HUES6 (cell line): Measurements from ENCODE around the gene ARMC2.

Experiments
- H3K27ac ChIP-seq: 2 replicates; pipeline ENCODE4 v1.7.0; 2013; ENCODE audit warnings: low read depth, mild to moderate bottlenecking, low read length, inconsistent platforms
- H3K27me3 ChIP-seq: 2 replicates; pipeline ENCODE4 v1.6.1; 2013; ENCODE audit warnings: low read length; ENCODE audit not compliant: control insufficient read depth, insufficient read depth
- H3K36me3 ChIP-seq: 2 replicates; pipeline ENCODE4 v1.6.1; 2013; ENCODE audit warnings: low read length; ENCODE audit not compliant: control insufficient read depth, insufficient read depth
- H3K4me1 ChIP-seq: 2 replicates; pipeline ENCODE4 v1.6.1; 2013; ENCODE audit warnings: low read length; ENCODE audit not compliant: control insufficient read depth, insufficient read depth
- H3K4me3 ChIP-seq: 2 replicates; pipeline ENCODE4 v1.5.1; 2013; ENCODE audit warnings: low read depth, low read length
- H3K9ac ChIP-seq: one replicate; pipeline ENCODE4 v1.6.1; 2013; ENCODE audit warnings: mild to moderate bottlenecking, low read length
- H3K9me3 ChIP-seq: 2 replicates; pipeline ENCODE4 v1.6.1; 2013; ENCODE audit warnings: low read depth, low read length; ENCODE audit not compliant: control insufficient read depth, insufficient read depth

ARMC2 gene

DNA sequence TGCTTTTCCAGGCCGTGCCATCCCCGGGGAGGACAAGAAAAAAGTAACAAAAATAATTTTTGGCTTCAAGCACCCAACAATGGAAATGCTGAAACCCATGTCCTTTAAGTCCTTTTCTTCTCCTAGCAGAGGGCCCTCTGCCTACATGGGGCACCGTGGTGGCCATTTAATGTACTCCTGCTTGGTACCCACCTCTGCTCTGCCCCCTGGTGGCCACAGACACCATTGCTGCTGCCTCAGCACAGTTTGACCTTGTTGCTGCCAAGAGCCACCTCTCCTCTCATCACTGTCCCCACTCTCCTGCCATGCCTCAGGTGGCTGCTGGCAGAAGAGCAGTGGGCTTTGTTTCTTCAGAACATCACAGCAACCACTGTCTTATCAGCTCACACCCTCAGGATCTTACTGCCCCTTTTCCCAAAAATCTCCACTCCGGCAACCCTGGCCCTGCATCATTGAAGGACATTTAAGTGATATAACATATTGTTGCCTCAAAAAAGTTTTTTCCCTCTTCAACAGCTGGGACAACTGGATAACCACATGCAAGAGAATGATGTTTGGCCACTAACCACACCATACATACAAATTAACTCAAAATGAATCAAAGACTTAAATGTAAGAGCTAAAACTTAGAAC, 12.9 kb upstream of the ARMC2 start:
- H3K9me3 ChIP-seq, result no peaks in the 10 kb centered on the region
- no peak overlapping the region for H3K27ac ChIP-seq
- H3K27me3 ChIP-seq, result peaks cover 7% of the 10 kb centered on the region
- H3K9ac ChIP-seq, result no peak overlapping the region
- peaks cover 21% of the 10 kb centered on the region for H3K4me1 ChIP-seq
- no peak overlapping the region for H3K4me3 ChIP-seq
- no peaks in the 10 kb centered on the region for H3K36me3 ChIP-seq

DNA sequence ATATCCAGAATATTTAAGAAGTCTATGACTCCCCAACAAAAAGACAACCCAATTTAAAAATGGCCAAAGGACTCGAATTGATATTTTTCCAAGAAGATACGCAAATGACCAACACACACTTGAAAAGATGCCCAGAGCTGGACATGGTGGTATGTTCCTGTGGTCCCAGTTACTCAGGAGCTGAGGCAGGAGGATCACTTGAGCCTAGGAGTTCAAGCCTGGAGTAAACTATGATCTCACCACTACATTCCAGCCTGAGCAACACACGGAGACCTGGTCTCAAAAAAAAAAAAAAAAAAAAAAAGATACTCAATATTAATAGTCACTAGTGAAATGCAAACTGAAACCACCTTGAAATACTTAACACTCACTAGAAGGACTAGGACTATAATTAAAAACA, 12.2 kb upstream of the ARMC2 start:
- no peak overlapping the region for H3K9ac ChIP-seq
- peaks cover 7% of the 10 kb centered on the region for H3K27me3 ChIP-seq
- H3K4me3 ChIP-seq, result no peak overlapping the region
- H3K4me1 ChIP-seq, result peaks cover 21% of the 10 kb centered on the region
- H3K9me3 ChIP-seq, result no peaks in the 10 kb centered on the region
- H3K27ac ChIP-seq, result no peak overlapping the region
- H3K36me3 ChIP-seq, result no peaks in the 10 kb centered on the region

DNA sequence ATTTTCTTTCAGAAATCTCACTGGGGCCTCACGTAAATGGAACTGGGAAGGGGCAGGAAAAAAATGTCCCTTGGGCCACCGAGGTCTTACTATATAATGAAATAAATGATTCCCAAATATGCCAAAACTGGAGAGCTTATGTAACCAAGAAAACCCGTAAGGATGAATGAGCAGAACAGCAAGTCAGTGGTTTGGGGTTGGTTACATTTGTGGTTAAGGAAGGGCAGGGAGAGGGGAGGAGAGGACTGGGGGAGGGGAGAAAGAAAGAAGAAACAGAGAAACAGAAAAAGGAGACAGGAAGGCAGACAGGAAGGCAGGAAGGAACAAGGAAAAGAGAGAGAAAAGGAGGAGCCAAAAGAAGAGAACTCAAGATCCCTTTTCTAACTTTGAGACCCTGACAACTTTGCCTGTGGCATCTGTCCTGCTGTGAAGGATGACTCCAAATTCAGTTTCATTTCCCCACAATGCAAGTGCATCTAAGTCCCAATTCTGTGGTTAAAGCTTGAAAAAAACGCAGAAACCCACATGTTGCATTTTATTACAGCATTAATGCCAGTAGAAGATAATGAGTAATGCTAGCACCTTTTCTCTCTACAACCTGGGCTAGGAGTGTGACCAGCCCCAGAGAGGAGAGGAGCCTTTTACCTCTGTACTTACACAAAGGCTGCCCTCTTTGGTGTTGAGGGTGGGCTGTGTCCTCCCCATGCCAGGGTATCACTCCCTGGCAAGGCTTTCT, 10.8 kb upstream of the ARMC2 start:
- H3K4me3 ChIP-seq, result peak overlapping the region; percentile 47
- H3K27me3 ChIP-seq, result peaks cover 7% of the 10 kb centered on the region
- H3K9ac ChIP-seq, result no peak overlapping the region
- no peaks in the 10 kb centered on the region for H3K36me3 ChIP-seq
- H3K4me1 ChIP-seq, result peaks cover 21% of the 10 kb centered on the region
- no peak overlapping the region for H3K27ac ChIP-seq
- no peaks in the 10 kb centered on the region for H3K9me3 ChIP-seq

DNA sequence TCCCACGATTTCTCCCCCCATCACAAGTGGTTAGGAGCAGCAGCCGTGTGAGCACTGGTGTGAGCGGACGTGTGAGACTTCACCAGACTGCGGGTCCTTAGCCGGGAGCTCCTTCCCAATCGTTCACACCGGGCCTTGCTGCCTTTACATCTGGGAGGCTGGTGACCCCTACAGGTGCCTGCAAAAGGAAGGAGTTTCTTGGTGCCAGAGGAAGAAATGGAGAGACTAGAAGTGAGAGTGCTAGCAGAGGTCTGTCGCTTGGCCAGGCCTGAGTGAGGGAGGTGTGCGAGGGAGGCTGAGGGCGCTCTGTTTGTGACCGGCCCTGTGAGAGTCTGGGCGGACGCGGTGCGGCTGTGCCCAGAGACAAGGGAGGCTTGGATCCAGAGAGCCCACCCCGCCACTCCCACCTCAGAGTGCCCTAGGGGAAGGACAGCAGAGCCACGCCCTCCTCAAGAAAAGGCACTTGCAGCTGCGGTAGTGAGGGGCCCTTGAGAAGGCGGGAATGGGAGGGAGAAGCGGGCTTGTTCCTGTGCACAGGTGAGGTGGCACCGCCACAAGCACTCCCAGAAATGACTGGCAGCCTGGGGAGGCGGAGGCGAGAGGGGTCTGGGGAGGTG, 10.0 kb upstream of the ARMC2 start:
- Histone ChIP-seq H3K4me1 (peaks cover 21% of the 10 kb centered on the region), H3K27me3 (peaks cover 7% of the 10 kb centered on the region), H3K9me3 (no peaks in the 10 kb centered on the region), H3K27ac (no peak overlapping the region), H3K4me3 (peak overlapping the region; percentile 47), H3K9ac (peak overlapping the region; percentile 8), H3K36me3 (no peaks in the 10 kb centered on the region)

DNA sequence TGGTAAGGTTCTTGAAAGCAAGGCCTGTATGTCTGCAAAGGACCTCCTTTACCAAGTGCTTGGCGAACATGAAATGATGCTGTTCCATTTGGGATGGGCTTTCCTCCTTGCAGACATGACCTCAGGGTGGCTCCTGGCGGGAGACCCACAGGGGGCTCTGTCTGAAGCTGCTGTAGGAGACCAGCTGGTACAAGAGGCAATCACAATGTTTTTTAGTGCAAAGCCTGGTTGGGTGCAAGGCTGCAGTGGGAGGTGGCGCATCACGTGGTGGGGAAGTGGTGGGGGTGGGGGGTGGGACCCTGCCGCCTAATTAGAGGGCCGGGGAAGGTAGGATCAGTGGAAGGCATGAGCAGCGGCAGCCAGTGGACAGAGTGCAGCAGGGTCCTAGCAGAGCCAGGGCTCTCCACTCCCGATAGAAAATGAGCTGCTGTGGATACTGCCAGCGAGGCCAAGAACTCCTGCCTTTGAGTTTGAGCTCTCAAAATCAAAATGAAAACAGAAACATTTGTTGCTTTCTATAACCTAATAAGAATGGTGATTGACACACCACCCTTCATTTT, 9.1 kb upstream of the ARMC2 start:
- Histone ChIP-seq H3K9ac (no peak overlapping the region), H3K27ac (no peak overlapping the region), H3K27me3 (peaks cover 7% of the 10 kb centered on the region), H3K36me3 (no peaks in the 10 kb centered on the region), H3K4me1 (peaks cover 21% of the 10 kb centered on the region), H3K4me3 (peak overlapping the region; percentile 47), H3K9me3 (no peaks in the 10 kb centered on the region)

DNA sequence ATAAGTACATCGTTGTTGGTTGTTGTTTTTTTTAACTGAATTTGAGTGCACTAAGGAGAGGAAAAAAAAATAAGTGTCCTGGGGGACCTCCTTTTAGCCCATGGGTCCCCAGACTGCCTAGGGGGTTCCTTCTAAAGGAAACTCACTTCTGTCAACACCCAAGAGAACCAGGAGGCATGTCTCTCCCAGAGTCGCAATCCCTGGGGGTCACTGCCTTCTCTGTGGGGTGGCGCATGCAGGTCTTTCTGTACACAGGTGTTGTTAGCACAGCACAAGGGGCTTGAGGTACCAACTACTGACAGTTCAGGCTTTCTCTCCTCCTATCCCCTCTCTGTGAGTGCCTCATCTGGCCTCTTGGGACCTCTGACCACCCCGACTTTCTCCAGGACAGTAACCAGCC, 7.3 kb upstream of the ARMC2 start:
- Histone ChIP-seq H3K27ac (no peak overlapping the region), H3K4me3 (no peak overlapping the region), H3K9ac (no peak overlapping the region)

DNA sequence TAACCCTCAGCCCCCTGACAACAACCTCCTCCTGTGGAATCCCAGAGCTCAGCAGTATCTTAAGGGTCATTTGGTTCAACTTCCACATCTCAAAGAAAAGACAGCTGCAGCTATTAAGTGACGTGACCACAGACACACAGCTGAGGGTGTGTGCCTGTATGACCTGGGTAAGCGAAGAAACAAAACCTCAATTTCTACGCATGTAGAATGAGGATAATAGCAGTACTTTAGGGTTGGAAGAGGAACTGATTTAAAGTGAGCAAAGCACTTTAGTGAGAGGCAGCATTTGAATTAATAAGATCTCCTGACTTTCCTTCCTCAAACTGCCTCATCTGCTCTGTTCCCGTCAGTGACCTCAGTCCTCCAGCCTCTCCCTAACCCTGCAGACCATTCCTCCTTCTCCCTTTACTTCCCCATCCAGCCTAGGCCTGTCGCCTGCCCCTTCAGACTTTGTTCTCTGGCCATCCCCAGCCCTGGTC, 6.8 kb upstream of the ARMC2 start:
- Histone ChIP-seq H3K27me3 (peaks cover 7% of the 10 kb centered on the region), H3K36me3 (no peaks in the 10 kb centered on the region), H3K4me1 (peaks cover 21% of the 10 kb centered on the region), H3K4me3 (no peak overlapping the region), H3K9me3 (no peaks in the 10 kb centered on the region), H3K9ac (no peak overlapping the region), H3K27ac (no peak overlapping the region)

More for the DNA sequence above, 7.3 kb upstream of the ARMC2 start:
- H3K4me1 ChIP-seq, result peaks cover 21% of the 10 kb centered on the region
- no peaks in the 10 kb centered on the region for H3K9me3 ChIP-seq
- peaks cover 7% of the 10 kb centered on the region for H3K27me3 ChIP-seq
- no peaks in the 10 kb centered on the region for H3K36me3 ChIP-seq

DNA sequence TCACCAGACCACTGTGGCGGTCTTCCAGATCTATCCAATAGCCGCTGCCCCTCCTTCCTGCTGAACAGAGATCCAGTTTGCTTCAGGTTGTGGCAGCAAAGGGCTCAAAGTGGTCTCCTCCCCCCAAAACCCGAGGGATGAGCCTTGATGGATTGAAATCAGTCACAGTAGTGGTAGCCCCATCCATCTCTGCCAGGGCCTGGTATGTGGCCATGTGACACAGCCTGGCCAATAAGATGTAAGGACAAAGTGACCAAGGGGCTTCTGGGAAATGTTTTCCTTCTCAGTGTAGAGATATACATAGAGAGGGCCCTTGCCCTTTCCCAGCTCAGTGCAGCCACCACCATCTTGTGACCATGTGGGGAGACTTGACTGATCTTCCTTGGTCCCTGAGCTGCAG, 4.1 kb upstream of the ARMC2 start:
- H3K4me3 ChIP-seq, result no peak overlapping the region
- no peaks in the 10 kb centered on the region for H3K36me3 ChIP-seq
- no peaks in the 10 kb centered on the region for H3K9me3 ChIP-seq
- no peak overlapping the region for H3K27ac ChIP-seq
- H3K27me3 ChIP-seq, result no peaks in the 10 kb centered on the region
- H3K9ac ChIP-seq, result no peak overlapping the region
- H3K4me1 ChIP-seq, result peaks cover 9% of the 10 kb centered on the region

DNA sequence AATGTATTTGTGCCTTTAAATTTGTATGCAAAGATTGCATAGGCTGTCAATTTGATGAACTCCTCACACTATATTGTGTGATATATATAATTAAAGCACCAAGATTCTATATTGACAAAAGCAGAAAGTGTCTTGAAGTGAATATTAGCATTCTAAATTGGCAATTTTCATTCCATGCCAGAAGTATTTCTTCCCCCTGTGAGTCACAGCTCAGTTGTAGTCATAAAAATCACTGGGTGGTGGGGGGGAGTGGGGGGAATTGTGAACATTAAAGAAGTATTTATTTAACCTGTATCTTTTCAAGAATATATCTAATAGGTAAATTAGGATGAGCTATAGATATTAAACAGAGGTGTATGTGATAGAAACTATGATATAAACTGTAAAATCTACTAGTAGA, 3.1 kb upstream of the ARMC2 start:
- no peaks in the 10 kb centered on the region for H3K27me3 ChIP-seq
- H3K36me3 ChIP-seq, result no peaks in the 10 kb centered on the region
- H3K9me3 ChIP-seq, result no peaks in the 10 kb centered on the region
- no peak overlapping the region for H3K4me3 ChIP-seq
- H3K4me1 ChIP-seq, result peaks cover 6% of the 10 kb centered on the region
- no peak overlapping the region for H3K27ac ChIP-seq
- H3K9ac ChIP-seq, result no peak overlapping the region

DNA sequence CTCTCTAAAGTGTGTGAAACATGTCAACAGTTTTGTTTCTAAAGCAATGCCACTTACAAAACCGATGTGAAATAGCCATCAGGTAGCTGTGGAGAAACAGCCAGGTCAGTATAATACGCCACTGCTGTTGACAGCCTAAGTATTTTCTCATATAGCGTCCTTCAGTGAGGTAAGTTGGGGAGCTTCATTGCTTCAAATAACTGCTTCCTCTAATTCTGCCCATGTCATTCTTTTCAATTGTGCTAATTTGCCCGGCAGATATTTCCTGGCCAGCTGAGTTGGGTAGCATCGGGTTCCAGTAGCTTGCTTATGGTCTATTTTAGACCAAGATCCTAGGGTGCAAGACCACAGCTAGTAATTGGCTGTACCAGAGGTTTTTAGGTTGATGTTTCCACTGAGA, 2.1 kb upstream of the ARMC2 start:
- Histone ChIP-seq H3K9me3 (no peaks in the 10 kb centered on the region), H3K36me3 (no peaks in the 10 kb centered on the region), H3K27ac (no peak overlapping the region), H3K4me3 (no peak overlapping the region), H3K27me3 (no peaks in the 10 kb centered on the region), H3K4me1 (peaks cover 6% of the 10 kb centered on the region), H3K9ac (no peak overlapping the region)

DNA sequence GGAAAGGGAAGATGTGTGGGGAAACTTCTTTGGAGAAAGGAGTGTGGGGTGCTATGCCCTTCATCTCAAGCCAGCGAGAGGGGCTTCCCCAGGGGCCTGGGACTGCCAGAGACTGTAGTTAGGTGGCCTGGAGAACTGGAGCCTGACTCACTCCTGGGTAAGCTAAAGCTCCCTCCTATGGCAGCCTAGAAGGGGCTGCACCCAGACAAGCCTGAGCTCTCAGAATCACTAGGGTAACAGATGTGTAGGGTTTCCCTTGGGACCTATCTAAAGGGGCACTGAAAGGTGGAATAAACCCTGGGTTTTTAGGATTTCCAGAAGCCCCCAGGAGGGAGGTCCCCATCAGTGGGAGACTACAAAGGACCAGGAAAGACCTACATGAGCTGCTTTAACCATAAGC, 1.6 kb upstream of the ARMC2 start:
- no peaks in the 10 kb centered on the region for H3K27me3 ChIP-seq
- H3K9me3 ChIP-seq, result no peaks in the 10 kb centered on the region
- no peaks in the 10 kb centered on the region for H3K36me3 ChIP-seq
- H3K4me1 ChIP-seq, result peaks cover 6% of the 10 kb centered on the region
- no peak overlapping the region for H3K27ac ChIP-seq
- H3K4me3 ChIP-seq, result no peak overlapping the region
- H3K9ac ChIP-seq, result no peak overlapping the region
